Activated naive CD4-positive, alpha-beta T cell treated with anti-CD3 and anti-CD28 coated beads for 36 hours (primary cell): ENCODE data around the gene MTX1. TPM values are rescaled to one million over a fixed set of nuclear protein-coding genes. Genes with fewer than 3 reads are reported as not detected.
A peak's percentile ranks its signal among the peaks of the same experiment; 100 is the strongest.
"Not testable (repeated sequence)": the region's sequence is repeated elsewhere in the genome, so short reads cannot be mapped to it uniquely, and the experiment has no call there.

Experiments
- CTCF ChIA-PET: fragments of 350-600 bp; sonication (Branson Sonifier 250); formaldehyde crosslinking; loops from one replicate; lab custom pipeline; 2021; ENCODE audit warnings: antibody characterized with exemption; lab: Charles Lee
- DNase-seq: peaks from one replicate; pipeline ENCODE4 v3.0.0-alpha.2; 2020
- H3K27ac Mint-ChIP-seq: one replicate; pipeline ENCODE4 v1.8.0; 2021; ENCODE audit warnings: mild to moderate bottlenecking, mixed read lengths
- H3K27me3 Mint-ChIP-seq: one replicate; pipeline ENCODE4 v1.8.0; 2021; ENCODE audit warnings: low read depth, mixed read lengths
- H3K36me3 Mint-ChIP-seq: one replicate; pipeline ENCODE4 v1.8.0; 2021; ENCODE audit warnings: low read depth, mixed read lengths
- H3K4me1 Mint-ChIP-seq: one replicate; pipeline ENCODE4 v1.8.0; 2021; ENCODE audit warnings: low read depth, mixed read lengths
- H3K4me3 Mint-ChIP-seq: one replicate; pipeline ENCODE4 v1.8.0; 2021; ENCODE audit warnings: mild to moderate bottlenecking, moderate library complexity, mixed read lengths
- H3K9me3 Mint-ChIP-seq: one replicate; pipeline ENCODE4 v1.8.0; 2021; ENCODE audit warnings: mixed read lengths
- intact Hi-C: fragments of 100-400 bp; cut with micrococcal nuclease; formaldehyde crosslinking; loops from one replicate; pipeline ENCODE4 v1.15.1; 2023
- total RNA-seq, 2 experiments: library from RNA; stranded (reverse); gene quantifications; one replicate each; pipeline ENCODE4 v1.2.3, GENCODE V29; 2021

MTX1 gene
- total RNA-seq, 2 experiments from 2014 or later = 46.8 to 47.4 TPM

- H3K4me1 Mint-ChIP-seq = peaks cover 10% of the 10 kb centered on the region
- no peaks in the 10 kb centered on the region for H3K27me3 Mint-ChIP-seq
- intact Hi-C loops = no loop called here
- H3K36me3 Mint-ChIP-seq = peaks cover 4% of the 10 kb centered on the region
- no peaks in the 10 kb centered on the region for H3K9me3 Mint-ChIP-seq
- peak; percentile 41 for DNase-seq
- CTCF ChIA-PET = interaction anchor here (0.7 to 2.3 kb wide), 5 partner anchors 10 to 46 kb away, joined by 3 to 7 read pairs (median 4); partner anchors contain the start of genes KRTCAP2 and THBS3
- H3K4me3 Mint-ChIP-seq = no peak overlapping the region
- no peak overlapping the region for H3K27ac Mint-ChIP-seq
Measured at GRCh38 chr1:155218854-155219591, 10.5 kb downstream of the MTX1 start.

- Mint-ChIP-seq H3K4me3 (no peak overlapping the region), H3K4me1 (peaks cover 10% of the 10 kb centered on the region), H3K9me3 (no peaks in the 10 kb centered on the region), H3K27me3 (no peaks in the 10 kb centered on the region), H3K36me3 (peaks cover 4% of the 10 kb centered on the region), H3K27ac (no peak overlapping the region)
- CTCF ChIA-PET = interaction anchor here (1.2 to 2.3 kb wide), 3 partner anchors 12 to 47 kb away, joined by 3 to 7 read pairs (median 4); partner anchors contain the start of genes KRTCAP2 and THBS3
- intact Hi-C loops = no loop called here
- DNase-seq = no peak
Measured at GRCh38 chr1:155219592-155220031, 11.1 kb downstream of the MTX1 start.

DNA sequence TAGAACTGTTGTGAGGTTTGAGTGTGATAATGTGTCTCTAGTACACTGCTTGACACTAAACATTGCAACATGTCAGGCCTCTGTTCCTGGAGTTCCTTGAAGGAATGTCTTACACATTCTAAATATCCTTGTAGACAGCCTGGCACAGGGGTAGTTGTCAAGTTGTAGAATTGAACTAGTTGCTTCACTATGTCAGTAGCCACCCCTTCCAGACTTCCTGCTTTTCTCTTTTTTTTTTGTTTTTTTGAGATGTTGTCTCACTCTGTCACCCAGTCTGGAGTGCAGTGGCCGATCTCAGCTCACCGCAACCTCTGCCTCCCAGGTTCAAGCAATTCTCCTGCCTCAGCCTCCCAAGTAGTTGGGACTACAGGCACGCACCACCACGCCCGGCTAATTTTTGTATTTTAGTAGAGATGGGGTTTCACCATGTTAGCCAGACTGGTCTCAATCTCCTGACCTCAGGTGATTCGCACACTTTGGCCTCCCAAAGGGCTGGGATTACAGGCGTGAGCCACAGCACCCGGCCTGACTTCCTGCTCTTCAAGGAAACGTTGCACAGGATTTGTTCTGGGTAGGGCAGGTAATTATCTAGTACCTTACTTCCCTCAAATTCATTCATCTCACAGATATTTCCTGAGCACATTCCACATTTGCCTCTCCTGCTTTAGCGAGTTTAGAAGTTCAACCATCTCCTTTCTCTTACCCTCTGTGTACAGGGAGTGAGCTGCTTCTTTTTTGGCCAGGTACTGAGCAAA is 11.9 kb downstream of the MTX1 start:
- intact Hi-C loops, DNase-seq, H3K27me3 Mint-ChIP-seq, H3K36me3 Mint-ChIP-seq, H3K27ac Mint-ChIP-seq, H3K9me3 Mint-ChIP-seq, H3K4me3 Mint-ChIP-seq: not testable (repeated sequence)
- H3K4me1 Mint-ChIP-seq = peaks cover 14% of the 10 kb centered on the region
- CTCF ChIA-PET = interaction anchor here (1.3 kb wide), 1 partner anchor 30 kb away, joined by 3 read pairs; no protein-coding TSS in a partner anchor

DNA sequence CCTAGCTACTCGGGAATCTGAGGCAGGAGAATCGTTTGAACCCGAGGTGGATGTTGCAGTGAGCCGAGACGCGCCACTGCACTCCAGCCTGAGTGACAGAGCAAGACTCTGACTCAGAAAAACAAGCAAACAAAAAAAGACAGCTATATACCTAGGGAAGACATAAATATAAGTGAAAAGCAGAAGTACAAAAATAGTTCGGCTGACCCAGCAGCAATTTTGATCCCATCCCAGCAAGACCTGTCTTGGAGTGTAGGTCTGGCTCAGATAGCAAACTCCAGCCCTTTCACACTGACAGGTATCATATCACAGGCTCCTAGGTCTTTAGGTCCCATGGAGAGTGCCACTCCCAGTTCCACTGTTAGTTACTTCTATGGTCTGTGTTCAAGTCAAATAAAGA is 14.6 kb downstream of the MTX1 start:
- CTCF ChIA-PET = interaction anchor here (1.4 to 5.4 kb wide), 3 partner anchors 17 to 46 kb away, joined by 5 to 57 read pairs (median 8); partner anchors contain the start of genes MTX1 and THBS3
- peaks cover 13% of the 10 kb centered on the region for H3K36me3 Mint-ChIP-seq
- peaks cover 31% of the 10 kb centered on the region for H3K4me1 Mint-ChIP-seq
- H3K27ac Mint-ChIP-seq = no peak overlapping the region
- no peaks in the 10 kb centered on the region for H3K9me3 Mint-ChIP-seq
- no peak overlapping the region for H3K4me3 Mint-ChIP-seq
- no peak for DNase-seq
- no peaks in the 10 kb centered on the region for H3K27me3 Mint-ChIP-seq
- intact Hi-C loops = no loop called here

DNA sequence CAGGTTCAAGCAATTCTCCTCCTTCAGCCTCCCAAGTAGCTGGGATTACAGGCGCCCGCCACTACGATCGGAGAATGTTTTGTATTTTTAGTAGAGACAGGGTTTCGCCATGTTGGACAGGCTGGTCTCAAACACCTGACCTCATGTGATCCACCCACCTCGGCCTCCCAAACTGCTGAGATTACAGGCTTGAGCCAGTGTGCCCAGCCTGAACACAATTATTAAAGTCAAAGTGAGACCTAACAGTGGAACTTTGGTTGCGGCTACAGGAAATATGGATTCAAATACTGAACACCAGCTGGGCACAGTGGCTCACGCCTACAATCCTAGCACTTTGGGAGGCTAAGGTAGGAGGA is 16.9 kb downstream of the MTX1 start:
- DNase-seq, H3K27me3 Mint-ChIP-seq, H3K9me3 Mint-ChIP-seq, intact Hi-C loops: not testable (repeated sequence)
- Mint-ChIP-seq H3K27ac (peak overlapping the region; percentile 96), H3K4me1 (peaks cover 31% of the 10 kb centered on the region), H3K36me3 (peaks cover 13% of the 10 kb centered on the region), H3K4me3 (peak overlapping the region; percentile 89)
- CTCF ChIA-PET = interaction anchor here (1.0 to 5.4 kb wide), 3 partner anchors 20 to 48 kb away, joined by 3 to 57 read pairs (median 13); partner anchors contain the start of genes MTX1 and THBS3

- intact Hi-C loops = loop anchor here (1.0 kb wide), 3 partner anchors 19 to 140 kb away; partner anchors contain the start of gene THBS3
- Mint-ChIP-seq H3K27me3 (no peaks in the 10 kb centered on the region), H3K4me3 (peak overlapping the region; percentile 89), H3K36me3 (peaks cover 13% of the 10 kb centered on the region), H3K4me1 (peaks cover 31% of the 10 kb centered on the region), H3K9me3 (no peaks in the 10 kb centered on the region), H3K27ac (peak overlapping the region; percentile 96)
- DNase-seq = peak; percentile 93
- CTCF ChIA-PET = interaction anchor here (0.7 to 5.4 kb wide), 10 partner anchors 10 to 54 kb away, joined by 3 to 57 read pairs (median 8); partner anchors contain the start of genes KRTCAP2, MTX1 and THBS3
Measured at GRCh38 chr1:155226188-155226909, 17.9 kb downstream of the MTX1 start.

GRCh38 chr1:155226910-155227260 is 18.4 kb downstream of the MTX1 start:
- intact Hi-C loops = loop anchor here (1.0 kb wide), 8 partner anchors 17 to 141 kb away; partner anchors contain the start of genes FDPS, SCAMP3 and THBS3
- Mint-ChIP-seq H3K9me3 (no peaks in the 10 kb centered on the region), H3K4me3 (peak overlapping the region; percentile 89), H3K27ac (peak overlapping the region; percentile 96), H3K36me3 (peaks cover 13% of the 10 kb centered on the region), H3K27me3 (no peaks in the 10 kb centered on the region), H3K4me1 (peaks cover 31% of the 10 kb centered on the region)
- CTCF ChIA-PET = interaction anchor here (0.7 to 5.4 kb wide), 10 partner anchors 10 to 54 kb away, joined by 3 to 57 read pairs (median 8); partner anchors contain the start of genes KRTCAP2, MTX1 and THBS3
- peak; percentile 72 for DNase-seq

GRCh38 chr1:155227261-155228095 is 19.0 kb downstream of the MTX1 start:
- no peaks in the 10 kb centered on the region for H3K9me3 Mint-ChIP-seq
- H3K27ac Mint-ChIP-seq = peak overlapping the region; percentile 96
- H3K27me3 Mint-ChIP-seq = no peaks in the 10 kb centered on the region
- peak overlapping the region; percentile 89 for H3K4me3 Mint-ChIP-seq
- H3K36me3 Mint-ChIP-seq = peaks cover 11% of the 10 kb centered on the region
- intact Hi-C loops = loop anchor here (1.0 kb wide), 5 partner anchors 17 to 97 kb away; partner anchors contain the start of genes FDPS and SCAMP3
- peaks cover 31% of the 10 kb centered on the region for H3K4me1 Mint-ChIP-seq
- CTCF ChIA-PET = interaction anchor here (0.7 to 5.4 kb wide), 9 partner anchors 9 to 55 kb away, joined by 3 to 57 read pairs (median 5); partner anchors contain the start of genes KRTCAP2, MTX1 and THBS3
- peak; percentile 100 for DNase-seq

- intact Hi-C loops = no loop called here
- CTCF ChIA-PET = interaction anchor here (1.3 kb wide), 1 partner anchor 16 kb away, joined by 4 read pairs; no protein-coding TSS in a partner anchor
- H3K36me3 Mint-ChIP-seq = peaks cover 11% of the 10 kb centered on the region
- peak overlapping the region; percentile 96 for H3K27ac Mint-ChIP-seq
- no peak for DNase-seq
- peak overlapping the region; percentile 89 for H3K4me3 Mint-ChIP-seq
- H3K9me3 Mint-ChIP-seq = no peaks in the 10 kb centered on the region
- H3K27me3 Mint-ChIP-seq = no peaks in the 10 kb centered on the region
- peaks cover 31% of the 10 kb centered on the region for H3K4me1 Mint-ChIP-seq
Measured at GRCh38 chr1:155228096-155228427, 19.6 kb downstream of the MTX1 start.

DNA sequence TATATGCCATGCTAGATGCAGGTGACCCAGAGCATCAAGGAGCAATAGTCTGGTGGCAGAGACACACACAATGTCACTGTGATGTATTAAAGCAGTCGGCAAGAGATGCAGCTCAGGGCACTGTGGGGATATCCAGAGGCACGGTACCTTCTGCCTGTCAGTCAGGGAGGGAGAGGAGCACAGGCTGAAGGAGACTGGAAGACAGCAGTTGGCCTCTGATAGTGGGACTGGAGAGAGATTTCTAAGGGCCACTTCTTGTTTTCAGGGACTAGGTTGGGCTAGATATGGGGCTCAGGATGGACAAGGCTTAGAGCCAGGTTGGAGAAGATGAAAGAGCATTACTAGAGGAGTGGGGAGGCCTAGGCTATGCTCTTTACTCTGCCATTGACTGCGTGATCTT is 22.8 kb downstream of the MTX1 start:
- H3K27me3 Mint-ChIP-seq, H3K4me3 Mint-ChIP-seq, H3K27ac Mint-ChIP-seq, H3K9me3 Mint-ChIP-seq, intact Hi-C loops, H3K36me3 Mint-ChIP-seq, DNase-seq: not testable (repeated sequence)
- CTCF ChIA-PET = interaction anchor here (2.2 kb wide), 1 partner anchor 20 kb away, joined by 5 read pairs; no protein-coding TSS in a partner anchor
- peaks cover 19% of the 10 kb centered on the region for H3K4me1 Mint-ChIP-seq
